A549 (cell line): ENCODE data around the gene ZMYM5. TPM values are rescaled to one million over a fixed set of nuclear protein-coding genes. Genes with fewer than 3 reads are reported as not detected.
A peak's percentile ranks its signal among the peaks of the same experiment; 100 is the strongest.

Experiments
- ATAC-seq, 2 experiments: fragments of 200-7000 bp in 1 of 2; fragments of >200 bp in 1 of 2; cut with Nextera tagmentation in 1 of 2; cut with Tn5 transposase in 1 of 2; 3 replicates each; pipeline versions ENCODE4 v1.8.0 to v1.9.1; 2018 to 2020; ENCODE audit warnings: mild to moderate bottlenecking in 1 of 2, moderate library complexity in 1 of 2
- CTCF ChIA-PET: fragments of 300-600 bp; sonication (Branson Sonifier 250); formaldehyde crosslinking; extraction: SDS; loops from one replicate; lab custom pipeline; 2021; ENCODE audit warnings: antibody characterized with exemption, inconsistent platforms; lab: Yijun Ruan, JAX
- POLR2A ChIA-PET: fragments of 350-600 bp; formaldehyde crosslinking; extraction: SDS; loops from one replicate; lab custom pipeline; 2021; ENCODE audit warnings: antibody characterized with exemption, inconsistent platforms; lab: Yijun Ruan, JAX
- DNase-seq, 2 experiments: peaks; one replicate each; pipeline versions ENCODE4 v3.0.0 to v3.0.0-alpha.2; 2011 to 2016; ENCODE audit warnings: low read depth in 1 of 2, low spot score in 1 of 2
- FAIRE-seq: peaks from 2 replicates; lab custom pipeline; 2011; peaks lifted over from hg19 to GRCh38; lab: Jason Lieb, UNC
- H3K27ac ChIP-seq, 2 experiments: fragments of >200 bp; sonication (Bioruptor Twin); formaldehyde crosslinking; 3 replicates each; pipeline ENCODE4 v1.5.1; 2016 to 2017
- H3K4me1 ChIP-seq: fragments of >200 bp; sonication (Bioruptor Twin); formaldehyde crosslinking; 3 replicates; pipeline ENCODE4 v1.6.1; 2016
- H3K4me2 ChIP-seq: fragments of >200 bp; sonication (Bioruptor Twin); formaldehyde crosslinking; 3 replicates; pipeline ENCODE4 v1.6.1; 2016
- H3K4me3 ChIP-seq: fragments of >200 bp; sonication (Bioruptor Twin); formaldehyde crosslinking; 3 replicates; pipeline ENCODE4 v1.5.1; 2016
- H3K9me3 ChIP-seq: fragments of >200 bp; sonication (Bioruptor Twin); formaldehyde crosslinking; 3 replicates; pipeline ENCODE4 v1.6.1; 2016
- BCL3 ChIP-seq: fragments of >200 bp; sonication (Bioruptor Twin); formaldehyde crosslinking; IDR thresholded peaks from 3 replicates; pipeline ENCODE4 v1.6.1; 2016
- BHLHE40 ChIP-seq: IDR thresholded peaks from 2 replicates; pipeline ENCODE4 v1.6.1; 2012; ENCODE audit warnings: low read depth, low read length, inconsistent platforms
- CBX8 ChIP-seq: fragments of 200-600 bp; sonication (generic); IDR thresholded peaks from 2 replicates; pipeline ENCODE4 v1.6.1; 2016
- CHD2 ChIP-seq: fragments of 150-350 bp; IDR thresholded peaks from 2 replicates; pipeline ENCODE4 v1.6.1; 2014; ENCODE audit warnings: low read length; ENCODE audit not compliant: partially characterized antibody
- CHD4 ChIP-seq: fragments of 200-600 bp; sonication (generic); IDR thresholded peaks from 2 replicates; pipeline ENCODE4 v1.6.1; 2016; ENCODE audit warnings: antibody characterized with exemption, mild to moderate bottlenecking, borderline replicate concordance
- EHF ChIP-seq: fragments of 250-450 bp; sonication (Bioruptor Pico); IDR thresholded peaks from 2 replicates; pipeline ENCODE4 v1.5.0; 2020; ENCODE audit warnings: mild to moderate bottlenecking
- EP300 ChIP-seq, 2 experiments: fragments of >200 bp; sonication (Bioruptor Twin); formaldehyde crosslinking; IDR thresholded peaks; 2 replicates in 1 of 2; 3 replicates in 1 of 2; pipeline ENCODE4 v1.6.1; 2016 to 2017
- HMGXB4 ChIP-seq: fragments of 250-450 bp; sonication (Bioruptor Pico); IDR thresholded peaks from 2 replicates; pipeline ENCODE4 v1.5.0; 2021; ENCODE audit warnings: mild to moderate bottlenecking, moderate library complexity, borderline replicate concordance
- HOXA7 ChIP-seq: fragments of 250-450 bp; sonication (Bioruptor Pico); IDR thresholded peaks from 2 replicates; pipeline ENCODE4 v1.5.0; 2020; ENCODE audit warnings: mild to moderate bottlenecking, moderate library complexity
- HOXB5 ChIP-seq: fragments of 250-450 bp; sonication (Bioruptor Pico); IDR thresholded peaks from 2 replicates; pipeline ENCODE4 v1.5.0; 2020; ENCODE audit warnings: mild to moderate bottlenecking, moderate library complexity
- JUN ChIP-seq, 2 experiments: fragments of >200 bp; sonication (Bioruptor Twin); formaldehyde crosslinking; IDR thresholded peaks; 2 replicates in 1 of 2; 3 replicates in 1 of 2; pipeline ENCODE4 v1.6.1; 2016 to 2017
- KDM1A ChIP-seq: fragments of 200-600 bp; sonication (generic); IDR thresholded peaks from 2 replicates; pipeline ENCODE4 v1.6.1; 2016; ENCODE audit warnings: low read depth, mild to moderate bottlenecking
- MAX ChIP-seq: IDR thresholded peaks from 2 replicates; pipeline ENCODE4 v1.6.1; 2012
- MAZ ChIP-seq: fragments of 150-350 bp; IDR thresholded peaks from 2 replicates; pipeline ENCODE4 v1.6.1; 2014; ENCODE audit warnings: antibody characterized with exemption, low read depth, low read length, borderline replicate concordance
- MYC ChIP-seq: IDR thresholded peaks from 2 replicates; pipeline ENCODE4 v1.6.1; 2012; ENCODE audit warnings: mild to moderate bottlenecking, inconsistent platforms, low read length, improper control_type of control experiment, borderline replicate concordance
- NFE2L2 ChIP-seq: fragments of 150-350 bp; conservative IDR thresholded peaks from 2 replicates; pipeline ENCODE4 v1.6.1; 2014; ENCODE audit warnings: low read length
- PBX3 ChIP-seq: IDR thresholded peaks from 2 replicates; pipeline ENCODE4 v1.6.1; 2012
- PHF8 ChIP-seq: fragments of 200-600 bp; sonication (generic); IDR thresholded peaks from 2 replicates; pipeline ENCODE4 v1.6.1; 2016; ENCODE audit warnings: low read depth, mild to moderate bottlenecking, antibody characterized with exemption, moderate library complexity, borderline replicate concordance
- POLR2A ChIP-seq: IDR thresholded peaks from 2 replicates; pipeline ENCODE4 v1.6.1; 2012; ENCODE audit warnings: mild to moderate bottlenecking, low read length
- POLR2AphosphoS2 ChIP-seq: conservative IDR thresholded peaks from 2 replicates; pipeline ENCODE4 v1.6.1; 2012; ENCODE audit warnings: low read length, improper control_type of control experiment, inconsistent platforms
- RAD21 ChIP-seq, 2 experiments: fragments of >200 bp in 1 of 2; sonication (Bioruptor Twin) in 1 of 2; formaldehyde crosslinking in 1 of 2; IDR thresholded peaks in 1 of 2; conservative IDR thresholded peaks in 1 of 2; 2 replicates in 1 of 2; 3 replicates in 1 of 2; pipeline ENCODE4 v1.6.1; 2012 to 2018; ENCODE audit warnings: inconsistent platforms in 1 of 2
- RARB ChIP-seq: fragments of 250-450 bp; sonication (Bioruptor Pico); IDR thresholded peaks from 2 replicates; pipeline ENCODE4 v1.8.0; 2021; ENCODE audit warnings: mild to moderate bottlenecking, moderate library complexity
- RNF2 ChIP-seq: fragments of 200-600 bp; sonication (generic); IDR thresholded peaks from 2 replicates; pipeline ENCODE4 v1.6.1; 2016; ENCODE audit warnings: low read depth, mild to moderate bottlenecking, antibody characterized with exemption, moderate library complexity, borderline replicate concordance
- USF2 ChIP-seq: fragments of 450-650 bp; IDR thresholded peaks from 2 replicates; pipeline ENCODE4 v1.6.1; 2014; ENCODE audit warnings: antibody characterized with exemption
- ZSCAN20 ChIP-seq: fragments of 250-450 bp; sonication (Bioruptor Pico); IDR thresholded peaks from 2 replicates; pipeline ENCODE4 v1.8.0; 2022; ENCODE audit warnings: mild to moderate bottlenecking, moderate library complexity
- WGBS: methylation state at CpG from one replicate; pipeline ENCODE4 v1.1.6; 2017; ENCODE audit errors: missing lambda C conversion rate; 5-methylcytosine and 5-hydroxymethylcytosine counted together
- polyA minus RNA-seq: library from RNA; depleted of rRNA, polyadenylated mRNA; stranded (reverse); fragments of >200 nt; gene quantifications from 2 replicates; pipeline ENCODE4 v1.2.3, GENCODE V29; 2011; rRNA and poly(A)+ RNA removed
- polyA plus RNA-seq, 4 experiments: library from polyadenylated mRNA; depleted of rRNA in 3 of 4; stranded (reverse); fragments of >200 nt; fragmentation: RNase III in 1 of 4; extraction: RNeasy Plus Mini Kit Qiagen cat#74134 plus additional on column Dnase treatment in 1 of 4; gene quantifications; 2 replicates in 3 of 4; 3 replicates in 1 of 4; pipeline ENCODE4 v1.2.3, GENCODE V29; 2011 to 2017

Gene ZMYM5
- 10.0 and 14.3 TPM in 2 replicates for polyA plus RNA-seq (2011; rRNA removed)
- 2.0 and 2.1 TPM in 2 replicates for polyA plus RNA-seq (2012; cell fraction: cytosol; rRNA removed)
- 0.84 and 1.8 TPM in 2 replicates for polyA plus RNA-seq (2012; cell fraction: nucleus; rRNA removed)
- 5.3 to 6.2 TPM (median 6.1 TPM) in 3 replicates for polyA plus RNA-seq (2017; fragmentation: RNase III; extraction: RNeasy Plus Mini Kit Qiagen cat#74134 plus additional on column Dnase treatment)
- polyA minus RNA-seq, result 2.1 and 3.6 TPM in 2 replicates

GRCh38 chr13:19863323-19864023, at the start of gene ZMYM5:
ZMYM5 (minus strand) TSS chr13:19863649; CDS start chr13:19852180, 11,469 bp downstream.
- ChIA-PET CTCF (interaction anchor here (1.0 to 2.3 kb wide), 8 partner anchors 11 to 81 kb away, joined by 3 to 8 read pairs (median 4); partner anchors contain the start of gene PSPC1), POLR2A (interaction anchor here (0.9 to 3.9 kb wide), 15 partner anchors 11 to 365 kb away, joined by 3 to 30 read pairs (median 4); partner anchors contain the start of genes MPHOSPH8 and PSPC1)
- FAIRE-seq (no peak), DNase-seq (peak; percentile 83 to 98), ATAC-seq (peak; percentile 86 to 93)
- Histone ChIP-seq H3K4me1 (peaks cover 23% of the 10 kb centered on the region), H3K4me2 (peak within 1 kb of the TSS; percentile 94), H3K9me3 (no peaks in the 10 kb centered on the region), H3K4me3 (peak within 1 kb of the TSS; percentile 88), H3K27ac (peak within 1 kb of the TSS; percentile 98 to 99)
- peak in 1 of 2 experiments; percentile 76; a peak in 1 of 5 replicates for TF ChIP-seq JUN (IDR thresholded peaks at IDR 0.05)
- no peak for TF ChIP-seq BHLHE40
- peak; percentile 64 for TF ChIP-seq POLR2A
- TF ChIP-seq EHF (CRISPR knock-in tag), result no peak
- no peak for TF ChIP-seq MYC
- peak; percentile 23; the same call in 1 of the 2 replicates for TF ChIP-seq MAX
- TF ChIP-seq RARB, result no peak
- no peak for TF ChIP-seq BCL3
- peak; percentile 98 for TF ChIP-seq PBX3
- TF ChIP-seq NFE2L2, result no peak
- no peak for TF ChIP-seq PHF8
- no peak for TF ChIP-seq CHD4
- WGBS, result no CpG with 5 or more reads among the region's 79 CpGs

GRCh38 chr13:19910336-19911072, 47.1 kb upstream of the ZMYM5 start:
- TF ChIP-seq BHLHE40, result no peak
- no peak for TF ChIP-seq HOXB5 (CRISPR knock-in tag)
- TF ChIP-seq NFE2L2, result no peak
- TF ChIP-seq RNF2, result no peak
- no peak for TF ChIP-seq POLR2AphosphoS2
- TF ChIP-seq KDM1A, result no peak
- no peak for TF ChIP-seq HOXA7
- no peak for TF ChIP-seq HMGXB4 (CRISPR knock-in tag)
- no peak for TF ChIP-seq USF2
- TF ChIP-seq ZSCAN20, result no peak
- no peak for TF ChIP-seq CHD2
- no peak for TF ChIP-seq RAD21 (conservative IDR thresholded peaks at IDR 0.05 in 1 of 2, IDR thresholded peaks at IDR 0.05 in 1 of 2)
- TF ChIP-seq CHD4, result no peak
- TF ChIP-seq CBX8, result no peak
- TF ChIP-seq MAZ, result no peak
- TF ChIP-seq EP300 (IDR thresholded peaks at IDR 0.05), result no peak
- ChIA-PET POLR2A (interaction anchor here (0.7 kb wide), 2 partner anchors 9 to 144 kb away, joined by 5 to 7 read pairs; no protein-coding TSS in a partner anchor), CTCF (interaction anchor here (0.6 to 1.2 kb wide), 4 partner anchors 8 to 93 kb away, joined by 3 to 4 read pairs (median 4); no protein-coding TSS in a partner anchor)
- peaks cover 3% of the 10 kb centered on the region; the same call in 1 of the 3 replicates for H3K4me1 ChIP-seq
- H3K4me2 ChIP-seq, result peak overlapping the region; percentile 39; the same call in 2 of the 3 replicates
- WGBS, result 33% methylated on average over 9 of the region's 9 CpGs
- FAIRE-seq (no peak), ATAC-seq (peak; percentile 53 to 71; a peak in 4 of 6 replicates), DNase-seq (peak; percentile 15 to 45)
- H3K27ac ChIP-seq, result no peak overlapping the region
- no peaks in the 10 kb centered on the region for H3K9me3 ChIP-seq
- no peak overlapping the region for H3K4me3 ChIP-seq
